DND-41 (cell line): ENCODE data around the gene PLA2G15.

ENCODE experiments used
- ATAC-seq: fragments of 200-7000 bp; cut with Tn5 transposase; 3 replicates; pipeline ENCODE4 v1.9.1; 2021; ENCODE audit warnings: low read depth; ENCODE audit not compliant: insufficient read depth
- DNase-seq: peaks from one replicate; pipeline ENCODE4 v3.0.0-alpha.2; 2020
- H2AFZ ChIP-seq: 2 replicates; pipeline ENCODE4 v1.6.0; 2012; ENCODE audit warnings: low read depth, low read length
- H3K27ac ChIP-seq: 2 replicates; pipeline ENCODE4 v1.5.1; 2012; ENCODE audit warnings: low read length, inconsistent platforms
- H3K27me3 ChIP-seq: fragments of 200-600 bp; sonication (generic); 2 replicates; pipeline ENCODE4 v1.6.0; 2012; ENCODE audit warnings: low read length, mild to moderate bottlenecking, inconsistent platforms; ENCODE audit not compliant: insufficient read depth, poor library complexity
- H3K36me3 ChIP-seq: 2 replicates; pipeline ENCODE4 v1.5.1; 2012; ENCODE audit warnings: low read length, inconsistent platforms; ENCODE audit not compliant: insufficient read depth
- H3K4me1 ChIP-seq: 2 replicates; pipeline ENCODE4 v1.5.1; 2012; ENCODE audit warnings: mild to moderate bottlenecking, low read length; ENCODE audit not compliant: insufficient read depth
- H3K4me2 ChIP-seq: 2 replicates; pipeline ENCODE4 v1.6.0; 2012; ENCODE audit warnings: mild to moderate bottlenecking, moderate library complexity, low read length, inconsistent platforms; ENCODE audit not compliant: insufficient read depth
- H3K4me3 ChIP-seq, 2 experiments: fragments of 200-600 bp in 1 of 2; shearing (Covaris generic) in 1 of 2; 2 replicates each; pipeline ENCODE4 v1.5.1; 2012 to 2016; ENCODE audit warnings: inconsistent platforms in 2 of 2, low read length in 2 of 2, mild to moderate bottlenecking in 2 of 2, low read depth in 1 of 2, moderate library complexity in 1 of 2
- H3K79me2 ChIP-seq: 2 replicates; pipeline ENCODE4 v1.6.0; 2012; ENCODE audit warnings: low read length, inconsistent platforms; ENCODE audit not compliant: insufficient read depth
- H3K9ac ChIP-seq: 2 replicates; pipeline ENCODE4 v1.6.0; 2012; ENCODE audit warnings: low read depth, mild to moderate bottlenecking, inconsistent platforms, low read length, moderate library complexity
- H3K9me3 ChIP-seq: 2 replicates; pipeline ENCODE4 v1.5.1; 2012; ENCODE audit warnings: low read length, moderate library complexity, mild to moderate bottlenecking, inconsistent platforms; ENCODE audit not compliant: insufficient read depth, severe bottlenecking
- H4K20me1 ChIP-seq: 2 replicates; pipeline ENCODE4 v1.6.0; 2012; ENCODE audit warnings: low read length; ENCODE audit not compliant: insufficient read depth
- EZH2 ChIP-seq: IDR thresholded peaks from 3 replicates; pipeline ENCODE4 v1.6.1; 2012; ENCODE audit warnings: borderline replicate concordance, low read depth, mild to moderate bottlenecking, moderate library complexity, low read length, inconsistent platforms; ENCODE audit not compliant: severe bottlenecking
- TF ChIP-seq, protein P1 (sequence below): IDR thresholded peaks from 2 replicates; pipeline ENCODE4 v1.5.1; 2012; ENCODE audit warnings: borderline replicate concordance, low read length, moderate library complexity, mild to moderate bottlenecking; ENCODE audit not compliant: poor library complexity, severe bottlenecking; ENCODE audit errors: extremely low read depth

PLA2G15 gene

DNA sequence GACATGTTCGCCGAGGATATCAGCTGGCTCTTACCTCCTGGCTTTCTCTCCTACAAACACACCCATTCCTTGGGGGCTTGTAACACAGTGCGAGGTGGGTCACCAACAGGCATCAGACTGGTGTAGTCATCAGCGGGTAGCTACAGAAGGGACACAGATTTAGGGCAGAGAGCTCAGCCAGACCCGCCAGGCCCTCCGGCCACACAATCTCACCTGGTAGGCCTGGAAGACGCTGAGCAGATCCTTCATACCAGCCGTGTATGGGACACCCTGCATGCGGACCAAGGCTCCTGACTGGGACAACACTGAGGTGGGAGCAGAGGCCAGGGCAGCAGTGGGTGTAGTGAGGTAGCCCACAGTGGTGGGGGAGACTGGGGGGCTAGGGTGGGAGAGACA is 15.0 kb upstream of the PLA2G15 start:
- Histone ChIP-seq H3K9me3 (no peaks in the 10 kb centered on the region), H3K4me2 (no peak overlapping the region), H3K27me3 (no peaks in the 10 kb centered on the region), H3K4me1 (no peaks in the 10 kb centered on the region), H2AFZ (no peak overlapping the region), H3K36me3 (peaks cover 57% of the 10 kb centered on the region), H3K4me3 (no peak overlapping the region), H4K20me1 (peaks cover 12% of the 10 kb centered on the region), H3K27ac (no peak overlapping the region), H3K79me2 (no peaks in the 10 kb centered on the region), H3K9ac (no peak overlapping the region)
- no peak for ATAC-seq
- TF ChIP-seq, protein P1, sequence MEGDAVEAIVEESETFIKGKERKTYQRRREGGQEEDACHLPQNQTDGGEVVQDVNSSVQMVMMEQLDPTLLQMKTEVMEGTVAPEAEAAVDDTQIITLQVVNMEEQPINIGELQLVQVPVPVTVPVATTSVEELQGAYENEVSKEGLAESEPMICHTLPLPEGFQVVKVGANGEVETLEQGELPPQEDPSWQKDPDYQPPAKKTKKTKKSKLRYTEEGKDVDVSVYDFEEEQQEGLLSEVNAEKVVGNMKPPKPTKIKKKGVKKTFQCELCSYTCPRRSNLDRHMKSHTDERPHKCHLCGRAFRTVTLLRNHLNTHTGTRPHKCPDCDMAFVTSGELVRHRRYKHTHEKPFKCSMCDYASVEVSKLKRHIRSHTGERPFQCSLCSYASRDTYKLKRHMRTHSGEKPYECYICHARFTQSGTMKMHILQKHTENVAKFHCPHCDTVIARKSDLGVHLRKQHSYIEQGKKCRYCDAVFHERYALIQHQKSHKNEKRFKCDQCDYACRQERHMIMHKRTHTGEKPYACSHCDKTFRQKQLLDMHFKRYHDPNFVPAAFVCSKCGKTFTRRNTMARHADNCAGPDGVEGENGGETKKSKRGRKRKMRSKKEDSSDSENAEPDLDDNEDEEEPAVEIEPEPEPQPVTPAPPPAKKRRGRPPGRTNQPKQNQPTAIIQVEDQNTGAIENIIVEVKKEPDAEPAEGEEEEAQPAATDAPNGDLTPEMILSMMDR, result no peak
- no peak for TF ChIP-seq EZH2
- DNase-seq, result no peak

DNA sequence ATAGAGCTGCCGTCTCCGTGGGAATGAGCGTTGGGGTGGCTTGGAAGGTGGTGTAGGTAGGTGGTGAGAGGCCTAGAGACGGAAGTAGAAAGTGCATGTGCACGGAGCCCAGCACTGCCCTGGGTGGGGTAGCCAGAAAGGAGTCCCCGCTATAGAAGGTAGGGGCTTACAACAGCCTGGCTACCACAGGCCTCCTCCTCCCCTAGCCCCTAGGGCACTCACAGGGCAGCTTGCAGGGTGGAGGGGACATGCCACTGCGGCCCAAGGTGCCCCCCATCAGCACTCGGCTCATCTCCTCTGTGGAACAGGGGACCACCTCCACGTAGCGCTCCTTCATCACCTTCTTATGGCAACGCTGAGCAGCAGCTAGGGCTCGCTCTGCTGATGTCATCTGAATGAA is 14.2 kb upstream of the PLA2G15 start:
- Histone ChIP-seq H3K9ac (no peak overlapping the region), H2AFZ (no peak overlapping the region), H3K79me2 (no peaks in the 10 kb centered on the region), H3K4me3 (no peak overlapping the region), H3K27ac (no peak overlapping the region), H3K4me2 (no peak overlapping the region), H4K20me1 (peaks cover 12% of the 10 kb centered on the region), H3K36me3 (peaks cover 56% of the 10 kb centered on the region), H3K9me3 (no peaks in the 10 kb centered on the region), H3K27me3 (no peaks in the 10 kb centered on the region), H3K4me1 (no peaks in the 10 kb centered on the region)
- no peak for DNase-seq
- ATAC-seq, result no peak
- no peak for TF ChIP-seq EZH2
- TF ChIP-seq, protein P1, result no peak

DNA sequence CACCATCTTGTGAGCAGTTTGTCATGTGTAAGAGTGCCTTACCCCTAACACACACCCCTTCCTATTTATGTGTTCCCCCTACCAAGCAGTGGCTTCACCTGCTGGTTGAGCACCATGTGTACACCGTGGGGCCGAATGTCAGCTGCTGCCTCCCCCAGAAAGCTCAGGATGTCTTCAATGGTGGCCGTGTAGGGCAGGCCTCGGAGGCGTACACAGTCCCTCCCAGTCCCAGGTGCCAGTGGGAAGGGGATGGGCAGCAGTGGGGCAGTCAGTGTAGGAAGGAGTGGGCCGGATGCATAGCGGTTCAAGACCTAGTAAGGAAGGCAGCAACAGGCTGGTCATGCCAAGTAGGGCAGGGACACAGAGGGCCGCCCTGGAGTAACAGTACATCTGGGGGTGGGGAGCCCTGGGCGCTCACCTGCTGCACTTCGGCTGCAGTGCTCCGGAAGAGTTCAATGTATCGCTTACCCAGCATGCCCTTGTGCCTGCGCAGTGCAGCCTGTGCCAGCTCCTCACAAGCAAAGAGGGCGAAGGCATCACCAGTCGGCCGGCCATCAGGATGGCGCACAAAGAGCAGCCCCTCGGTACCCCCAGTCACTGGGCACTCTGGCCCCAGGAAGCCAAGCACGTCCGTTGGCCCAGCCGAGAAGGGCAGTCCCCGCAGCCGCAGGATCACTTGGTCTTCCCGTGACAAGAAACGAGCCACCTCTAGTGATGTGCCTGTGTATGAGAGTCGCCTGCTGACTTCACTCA is 13.6 kb upstream of the PLA2G15 start:
- Histone ChIP-seq H4K20me1 (peaks cover 12% of the 10 kb centered on the region), H3K27me3 (no peaks in the 10 kb centered on the region), H3K27ac (no peak overlapping the region), H3K9ac (no peak overlapping the region), H3K36me3 (peaks cover 50% of the 10 kb centered on the region), H3K4me2 (no peak overlapping the region), H3K9me3 (no peaks in the 10 kb centered on the region), H3K79me2 (no peaks in the 10 kb centered on the region), H3K4me1 (no peaks in the 10 kb centered on the region), H2AFZ (no peak overlapping the region), H3K4me3 (no peak overlapping the region)
- TF ChIP-seq, protein P1, result no peak
- TF ChIP-seq EZH2, result no peak
- no peak for ATAC-seq
- DNase-seq, result no peak

DNA sequence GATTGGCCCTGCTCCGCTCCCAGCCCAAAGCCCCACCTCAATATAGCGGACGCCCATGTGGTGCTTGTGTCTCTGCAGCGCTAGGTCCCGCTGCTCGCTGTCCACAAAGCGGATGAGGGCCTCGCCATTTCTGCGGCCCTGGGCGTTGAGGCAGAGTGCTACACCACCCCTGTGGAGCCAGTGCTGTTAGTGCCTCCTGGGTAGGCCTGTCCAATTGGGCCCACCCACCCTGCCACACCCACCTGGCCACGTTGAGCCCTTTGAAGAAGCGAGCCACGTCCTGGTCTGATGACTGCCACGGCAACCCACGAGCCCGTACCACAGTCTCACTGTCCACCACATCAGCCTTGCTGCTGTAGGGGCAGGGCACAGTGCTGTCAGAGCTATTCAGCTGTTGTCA is 12.8 kb upstream of the PLA2G15 start:
- Histone ChIP-seq H3K36me3 (peaks cover 45% of the 10 kb centered on the region), H2AFZ (no peak overlapping the region), H3K4me1 (no peaks in the 10 kb centered on the region), H3K27ac (no peak overlapping the region), H3K4me2 (no peak overlapping the region), H3K9ac (no peak overlapping the region), H4K20me1 (peaks cover 12% of the 10 kb centered on the region), H3K4me3 (no peak overlapping the region), H3K27me3 (no peaks in the 10 kb centered on the region), H3K9me3 (no peaks in the 10 kb centered on the region), H3K79me2 (no peaks in the 10 kb centered on the region)
- TF ChIP-seq, protein P1, result no peak
- no peak for TF ChIP-seq EZH2
- ATAC-seq, result no peak
- no peak for DNase-seq
